Stimulated activated naive CD8-positive, alpha-beta T cell treated with anti-CD3 and anti-CD28 coated beads, Interleukin-15, Interleukin-2, amounts not matched to agents 100 U/mL and 50 U/mL, for 24 hours (primary cell): Measurements from ENCODE around the gene SEPTIN7.
"Not testable (repeated sequence)": the region's sequence is repeated elsewhere in the genome, so short reads cannot be mapped to it uniquely, and the experiment has no call there.

Experiments used
- ATAC-seq: fragments of 150-1000 bp; cut with Tn5 transposase; one replicate; pipeline ENCODE4 v1.10.0; 2021
- DNase-seq: peaks from one replicate; pipeline ENCODE4 v3.0.0; 2021

The SEPTIN7 gene

GRCh38 chr7:35800718-35801391 is at the start of gene SEPTIN7:
Gene SEPTIN7, plus strand, starts transcription at chr7:35801057. Its CDS starts 153 bp downstream, at chr7:35801210.
- peak; percentile 98 for DNase-seq
- ATAC-seq: peak; percentile 93

- DNase-seq: no peak
- no peak for ATAC-seq
Observed at GRCh38 chr7:35752742-35753141, 48.1 kb upstream of the SEPTIN7 start.

GRCh38 chr7:35753761-35754603 is 46.9 kb upstream of the SEPTIN7 start:
- DNase-seq (no peak), ATAC-seq (no peak)

- no peak for ATAC-seq
- no peak for DNase-seq
Observed at GRCh38 chr7:35754741-35755140, 46.1 kb upstream of the SEPTIN7 start.

GRCh38 chr7:35755711-35756110 is 45.1 kb upstream of the SEPTIN7 start:
- DNase-seq (no peak), ATAC-seq (no peak)

GRCh38 chr7:35756453-35756852 is 44.4 kb upstream of the SEPTIN7 start:
- not testable (repeated sequence) for DNase-seq, ATAC-seq

- ATAC-seq (no peak), DNase-seq (no peak)
Observed at GRCh38 chr7:35757574-35757973, 43.3 kb upstream of the SEPTIN7 start.

- ATAC-seq: no peak
- no peak for DNase-seq
Observed at GRCh38 chr7:35758421-35758820, 42.4 kb upstream of the SEPTIN7 start.

DNA sequence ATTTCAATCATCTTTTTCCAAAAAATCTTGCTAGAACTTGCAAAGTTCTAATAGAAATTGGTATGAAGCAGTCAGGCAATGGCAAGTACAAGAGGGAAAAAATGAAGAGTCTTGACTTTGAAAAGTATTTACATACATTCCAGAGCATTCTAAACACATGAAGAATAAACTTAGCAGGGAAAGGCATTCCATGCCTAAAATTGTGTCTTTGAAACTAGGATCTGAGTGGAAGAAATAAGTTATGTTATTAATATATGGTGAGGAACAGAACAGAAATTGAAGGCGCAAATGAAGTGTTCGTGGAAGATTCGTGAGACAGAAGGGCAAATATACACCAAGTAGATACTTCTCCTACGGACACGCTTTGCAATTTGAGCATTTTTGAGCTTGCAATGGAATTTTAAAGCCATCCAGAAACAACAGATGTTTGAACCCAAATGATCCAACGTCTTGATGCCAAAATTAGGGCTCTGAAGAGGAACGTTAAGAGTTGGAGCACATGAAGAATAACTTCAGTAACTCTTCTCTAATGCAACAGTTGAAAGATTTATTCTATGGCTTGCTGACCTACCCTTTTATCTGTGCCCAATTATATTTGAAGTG is 40.6 kb upstream of the SEPTIN7 start:
- DNase-seq (no peak), ATAC-seq (no peak)

- ATAC-seq (no peak), DNase-seq (no peak)
Observed at GRCh38 chr7:35761871-35762677, 38.8 kb upstream of the SEPTIN7 start.

GRCh38 chr7:35762781-35763180 is 38.1 kb upstream of the SEPTIN7 start:
- no peak for ATAC-seq
- DNase-seq: no peak

DNA sequence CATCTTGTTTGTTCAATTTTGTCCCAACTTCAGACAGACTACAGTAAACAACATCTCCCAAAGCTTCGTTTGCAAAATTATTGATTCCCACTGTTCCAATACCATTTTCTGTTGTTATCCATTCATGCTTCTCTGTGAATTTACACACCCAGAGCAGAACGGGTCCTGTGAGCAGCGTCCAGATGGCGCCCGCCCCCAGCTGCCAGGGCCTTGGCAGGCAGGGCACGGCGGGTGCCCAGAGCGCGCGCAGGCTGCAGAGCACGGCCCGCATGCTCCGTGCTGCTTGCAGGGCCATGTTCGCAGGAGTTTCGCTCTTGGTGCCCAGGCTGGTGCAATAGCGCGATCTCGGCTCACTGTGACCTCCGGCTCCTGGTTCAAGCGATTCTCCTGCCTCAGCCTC is 32.5 kb upstream of the SEPTIN7 start:
- DNase-seq (no peak), ATAC-seq (no peak)

- DNase-seq (no peak), ATAC-seq (no peak)
Observed at GRCh38 chr7:35771776-35772175, 29.1 kb upstream of the SEPTIN7 start.

GRCh38 chr7:35773994-35774393 is 26.9 kb upstream of the SEPTIN7 start:
- no peak for ATAC-seq

DNA sequence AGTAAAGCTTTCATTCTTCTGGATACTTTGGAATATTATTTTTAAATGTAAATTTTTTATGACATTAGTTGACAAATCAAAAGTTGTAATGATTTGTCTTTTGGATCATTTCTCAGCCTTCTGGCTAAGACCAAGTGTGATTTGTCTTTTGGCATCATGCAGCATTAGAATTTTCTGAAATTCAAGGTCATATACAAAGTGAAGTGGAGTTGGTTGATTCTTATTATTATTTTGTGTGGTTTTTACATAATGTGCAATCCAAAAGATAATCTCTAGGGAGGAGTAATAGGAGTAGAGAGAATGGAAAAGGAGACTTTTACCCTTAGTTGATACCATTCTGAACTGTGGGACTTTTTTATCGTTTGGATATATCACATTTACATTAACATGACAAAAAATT is 24.2 kb upstream of the SEPTIN7 start:
- DNase-seq (no peak), ATAC-seq (no peak)

More at GRCh38 chr7:35773994-35774393, 26.9 kb upstream of the SEPTIN7 start:
- no peak for DNase-seq

GRCh38 chr7:35777121-35777520 is 23.7 kb upstream of the SEPTIN7 start:
- no peak for ATAC-seq
- DNase-seq: no peak

GRCh38 chr7:35780070-35780469 is 20.8 kb upstream of the SEPTIN7 start:
- DNase-seq (no peak), ATAC-seq (no peak)

- DNase-seq: no peak
Observed at GRCh38 chr7:35781200-35781701, 19.6 kb upstream of the SEPTIN7 start.

DNA sequence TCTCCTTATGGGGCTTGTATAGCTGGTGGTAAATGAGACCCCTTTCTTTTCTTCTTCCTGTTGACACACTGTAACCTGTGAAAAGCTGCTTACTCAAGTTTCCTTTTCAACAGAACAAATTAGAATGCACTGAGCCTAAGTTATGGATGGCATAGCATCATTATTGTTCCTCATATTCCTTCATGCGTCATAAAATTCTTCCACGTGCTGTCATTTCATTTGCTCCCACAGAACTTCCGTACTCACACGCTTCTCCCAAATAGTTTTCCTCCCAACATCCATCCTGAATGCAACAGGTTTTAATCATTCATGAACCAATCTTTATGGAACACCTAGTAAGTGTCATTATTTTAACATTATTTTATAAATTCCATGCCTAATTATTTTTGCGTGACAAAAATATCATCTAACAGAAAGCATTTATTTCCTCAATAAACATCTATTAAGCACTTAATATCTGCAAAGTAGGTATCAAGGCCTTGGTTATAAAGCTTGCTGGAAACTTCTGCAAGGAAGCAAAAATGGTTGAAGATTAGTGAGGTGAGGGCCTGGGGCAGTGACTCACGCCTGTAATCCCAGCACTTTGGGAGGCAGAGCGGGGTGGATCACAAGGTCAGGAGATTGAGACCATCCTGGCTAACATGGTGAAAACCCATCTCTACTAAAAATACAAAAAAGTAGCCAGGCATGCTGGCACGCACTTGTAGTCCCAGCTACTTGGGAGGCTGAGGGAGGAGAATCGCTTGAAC is 18.9 kb upstream of the SEPTIN7 start:
- no peak for ATAC-seq
- no peak for DNase-seq

More at GRCh38 chr7:35781200-35781701, 19.6 kb upstream of the SEPTIN7 start:
- ATAC-seq: no peak

DNA sequence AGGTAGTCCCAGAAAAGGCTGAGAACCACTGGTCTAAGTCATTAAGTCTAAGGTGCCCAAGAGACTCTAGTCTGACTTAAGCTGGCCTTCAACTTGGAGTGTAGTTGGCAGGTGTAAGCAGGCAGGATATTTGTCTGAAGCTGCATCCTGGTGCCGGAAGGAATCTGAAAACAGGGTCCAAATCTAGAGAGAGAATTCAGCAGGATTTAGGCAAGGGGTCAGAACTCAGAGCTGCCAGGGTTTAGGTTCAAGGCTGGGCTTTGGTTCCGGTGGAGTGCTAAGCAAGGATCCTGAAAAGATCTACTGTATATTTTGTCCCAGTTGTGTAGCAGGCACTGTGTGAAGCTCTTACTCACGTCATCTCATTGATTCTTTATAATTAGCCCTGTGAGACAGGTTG is 16.5 kb upstream of the SEPTIN7 start:
- DNase-seq (no peak), ATAC-seq (no peak)

DNA sequence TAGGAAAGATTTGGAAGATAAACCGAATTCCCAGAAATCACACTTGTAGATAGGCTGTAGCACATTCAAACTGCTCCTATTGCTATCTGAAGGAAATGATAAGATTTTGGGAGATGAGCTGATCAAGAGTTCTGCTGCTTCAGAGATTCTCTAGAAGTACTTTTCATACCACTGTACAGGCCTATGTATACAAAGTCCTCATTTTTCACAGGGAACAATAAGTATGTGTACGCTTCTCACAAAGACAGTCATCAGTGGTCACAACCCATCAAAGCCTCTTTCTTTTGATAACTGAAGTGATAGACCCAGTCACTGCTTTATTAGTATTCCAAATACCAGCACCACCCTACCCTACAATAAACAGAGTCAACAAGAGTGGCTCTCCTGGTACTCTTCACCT is 15.6 kb upstream of the SEPTIN7 start:
- ATAC-seq (no peak), DNase-seq (no peak)
